Activated CD8-positive, alpha-beta memory T cell treated with anti-CD3 and anti-CD28 coated beads for 4 hours (primary cell): ENCODE measurements around the gene C8A.

Experiments used
- DNase-seq, 2 donors: peaks; one replicate each; pipeline ENCODE4 v3.0.0-alpha.2; 2020; ENCODE audit warnings: low read depth in 2 of 2

The C8A gene

DNA sequence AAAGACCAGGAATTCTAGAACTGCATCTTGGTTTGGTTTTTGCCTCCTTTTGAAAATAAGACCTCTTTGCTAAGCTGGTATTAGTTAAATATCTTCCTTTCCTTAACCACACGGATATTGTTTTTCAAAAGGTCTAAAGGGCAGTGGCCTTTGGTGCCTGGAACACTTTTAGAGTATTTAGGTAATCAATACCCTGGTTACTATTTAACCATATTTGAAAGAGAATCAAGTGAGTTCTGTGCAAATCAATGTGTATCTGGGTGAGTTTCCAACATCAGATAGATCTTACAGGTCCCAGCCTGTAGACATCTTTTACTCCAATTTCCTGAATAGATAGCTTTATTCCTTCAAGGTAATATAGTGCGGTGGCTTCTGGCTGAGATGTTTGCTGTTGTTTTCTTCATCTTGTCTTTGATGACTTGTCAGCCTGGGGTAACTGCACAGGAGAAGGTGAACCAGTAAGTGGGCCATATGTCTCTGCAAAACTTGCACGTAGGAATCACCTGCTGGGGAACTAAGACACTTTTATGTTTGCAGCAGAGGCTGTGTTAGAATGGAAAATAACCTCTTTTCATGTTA, at the start of gene C8A:
Gene C8A, plus strand, starts transcription at position 277 of the 579 bp plus-strand sequence. Its CDS starts 105 bp downstream, at position 382.
- no peak for DNase-seq

GRCh38 chr1:56806804-56807203, 47.8 kb upstream of the C8A start:
- no peak for DNase-seq

- no peak for DNase-seq
These were observed 46.2 kb upstream of the C8A start for GRCh38 chr1:56808410-56808809.

- no peak for DNase-seq
These were observed 43.3 kb upstream of the C8A start for GRCh38 chr1:56811331-56811730.

DNA sequence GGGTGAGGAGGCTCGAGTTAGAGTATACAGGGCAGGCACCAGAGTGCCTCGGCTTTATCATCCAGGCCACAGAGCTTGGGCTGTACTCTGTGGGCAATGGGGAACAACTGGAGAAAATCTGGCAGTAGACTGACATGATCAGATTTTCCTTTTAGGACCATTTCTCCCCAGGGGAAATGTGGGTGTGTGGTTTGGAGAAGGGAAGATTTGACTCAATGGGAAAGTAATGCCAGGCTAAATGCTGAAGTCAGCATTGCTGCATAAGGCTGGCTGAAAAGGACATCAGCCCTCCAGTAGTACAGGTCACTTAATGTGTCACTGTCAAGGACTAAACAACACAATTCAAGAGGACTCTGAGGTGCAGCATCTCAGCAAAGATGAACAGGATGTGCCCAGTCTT, 40.4 kb upstream of the C8A start:
- DNase-seq, result no peak

DNA sequence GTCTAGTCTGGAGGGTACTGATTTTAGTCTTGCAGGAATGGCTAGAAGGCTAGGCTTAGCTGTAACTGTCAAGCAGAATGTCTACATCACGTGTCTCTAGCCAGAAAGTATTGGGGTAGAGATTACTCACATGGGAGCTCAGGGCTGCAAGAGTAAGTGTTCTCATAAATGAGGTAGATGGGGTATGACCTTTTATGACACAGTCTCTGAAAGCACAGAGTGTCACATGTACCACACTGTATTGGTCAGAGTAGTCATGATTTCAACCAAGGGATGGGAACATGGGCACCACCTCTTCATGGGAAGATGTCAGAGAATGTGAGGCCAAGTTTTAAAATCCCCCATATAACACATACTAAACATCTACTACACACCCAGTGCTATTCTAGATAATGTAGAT, 38.3 kb upstream of the C8A start:
- DNase-seq, result no peak

DNA sequence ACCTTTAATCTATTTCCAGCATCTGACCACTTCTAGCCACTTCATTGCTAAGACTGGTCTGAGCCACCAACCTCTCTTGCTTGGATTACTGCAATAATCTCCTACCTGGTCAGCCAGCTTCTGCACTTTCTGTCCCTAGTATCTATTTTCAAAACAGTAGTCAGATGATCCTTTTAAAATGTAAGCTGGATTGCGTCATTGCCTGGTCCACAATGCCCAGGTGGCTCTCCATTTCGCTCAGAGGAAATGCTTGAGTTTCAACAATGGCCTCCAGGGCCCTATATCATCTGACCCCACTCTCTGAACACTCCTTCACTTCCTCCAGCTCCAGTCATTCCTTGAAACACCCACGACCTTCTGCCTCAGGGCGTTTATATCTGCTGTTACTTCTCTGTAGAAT, 37.7 kb upstream of the C8A start:
- DNase-seq, result no peak

- DNase-seq, result no peak
These were observed 36.7 kb upstream of the C8A start for GRCh38 chr1:56817716-56818463.

GRCh38 chr1:56819387-56819899, 35.2 kb upstream of the C8A start, which contains the start of gene FYB2:
TSS of gene FYB2 (minus strand) at chr1:56819404. CDS start at chr1:56819290, 114 bp downstream.
- DNase-seq, result no peak

DNA sequence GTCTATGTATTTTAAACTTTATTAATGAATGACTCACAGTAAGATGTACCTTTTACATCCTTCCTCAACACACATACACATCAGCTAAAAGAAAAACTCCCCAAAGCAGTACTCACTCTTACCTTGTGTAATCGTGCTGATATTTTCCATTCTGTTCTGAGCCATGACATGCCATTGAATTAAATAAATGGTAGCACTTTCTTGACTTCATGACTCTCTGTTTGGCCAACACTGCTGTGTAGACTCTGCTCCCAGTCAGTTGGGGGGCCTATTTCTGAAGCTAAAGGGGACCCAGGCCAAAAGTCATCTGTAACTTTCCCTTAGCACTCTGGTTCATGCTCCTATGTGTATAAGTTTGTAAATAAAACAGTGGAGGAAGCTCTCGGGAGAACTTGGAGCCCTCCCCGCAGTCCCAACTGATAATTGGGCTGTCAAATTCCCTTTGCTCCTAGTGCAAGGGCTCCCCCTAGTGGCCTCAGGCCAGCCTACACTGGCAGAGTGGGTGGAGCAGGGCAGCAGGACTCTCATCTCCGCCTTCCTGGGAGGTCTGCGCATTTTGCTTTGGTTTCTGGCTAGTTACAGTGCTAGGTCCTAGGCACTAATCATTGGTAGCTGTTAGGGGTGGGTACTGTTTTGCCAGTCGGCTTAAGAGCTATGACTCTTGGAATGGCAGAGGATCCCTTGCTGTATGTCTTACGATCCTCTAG, 33.7 kb upstream of the C8A start:
- DNase-seq, result peak; percentile 4 to 17

- DNase-seq, result no peak
These were observed 33.2 kb upstream of the C8A start for GRCh38 chr1:56821462-56821797.

DNA sequence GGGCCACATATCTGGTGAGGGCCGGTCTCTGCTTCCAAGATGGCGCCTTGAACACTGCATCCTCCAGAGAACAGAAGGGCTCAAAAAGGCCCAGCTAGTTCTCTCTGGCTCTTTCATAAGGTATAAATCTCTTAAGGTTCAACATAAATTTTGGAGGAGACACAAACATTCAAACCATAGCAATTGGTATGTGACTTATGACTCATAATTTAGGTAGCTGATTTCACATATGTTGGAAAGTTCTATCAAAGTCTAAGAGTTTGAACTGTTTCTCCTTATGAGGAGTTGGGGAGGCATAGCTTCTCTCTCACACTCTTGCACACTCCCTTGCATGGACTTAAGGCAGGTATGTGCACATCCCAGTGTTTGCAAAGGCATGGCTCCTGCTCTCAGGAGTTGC, 30.3 kb upstream of the C8A start:
- no peak for DNase-seq

- DNase-seq, result no peak
These were observed 29.7 kb upstream of the C8A start for GRCh38 chr1:56824938-56825337.

DNA sequence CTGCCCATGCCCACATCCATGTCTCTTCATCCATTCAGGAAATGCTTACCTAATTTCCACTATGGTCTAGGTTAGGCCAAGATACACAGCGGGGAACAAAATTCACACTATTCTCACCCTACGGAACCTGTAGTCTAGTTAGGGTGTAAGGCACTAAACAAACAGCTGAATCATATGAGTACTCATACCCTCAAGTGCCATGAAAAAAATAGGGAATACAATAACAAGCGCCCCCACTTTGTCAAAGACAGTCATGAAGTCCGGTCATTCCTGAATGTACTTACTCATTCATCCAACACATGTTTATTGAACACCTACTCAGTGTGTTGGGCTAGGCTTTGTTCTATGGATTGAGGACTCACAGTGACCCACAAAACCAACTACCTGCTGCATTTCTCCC, 29.2 kb upstream of the C8A start:
- no peak for DNase-seq

DNA sequence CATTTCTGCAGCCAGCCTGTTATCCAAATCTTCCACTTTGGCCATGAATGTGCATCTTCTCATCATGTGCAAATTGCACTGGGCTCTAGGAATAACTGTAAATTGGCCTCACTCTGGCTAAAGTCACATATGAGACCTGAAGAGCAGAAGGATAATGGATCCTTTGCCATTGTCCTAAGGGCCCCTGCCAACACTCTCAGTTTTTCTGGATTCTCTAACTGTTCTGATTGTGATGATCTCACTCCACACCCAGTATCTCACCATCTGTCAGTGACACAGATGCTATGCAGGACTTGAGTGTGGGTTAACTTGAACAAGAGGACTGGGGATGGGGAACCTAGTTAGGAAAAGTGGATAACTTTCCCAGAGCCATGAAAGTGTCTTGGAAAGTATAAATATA, 26.9 kb upstream of the C8A start:
- DNase-seq, result no peak

DNA sequence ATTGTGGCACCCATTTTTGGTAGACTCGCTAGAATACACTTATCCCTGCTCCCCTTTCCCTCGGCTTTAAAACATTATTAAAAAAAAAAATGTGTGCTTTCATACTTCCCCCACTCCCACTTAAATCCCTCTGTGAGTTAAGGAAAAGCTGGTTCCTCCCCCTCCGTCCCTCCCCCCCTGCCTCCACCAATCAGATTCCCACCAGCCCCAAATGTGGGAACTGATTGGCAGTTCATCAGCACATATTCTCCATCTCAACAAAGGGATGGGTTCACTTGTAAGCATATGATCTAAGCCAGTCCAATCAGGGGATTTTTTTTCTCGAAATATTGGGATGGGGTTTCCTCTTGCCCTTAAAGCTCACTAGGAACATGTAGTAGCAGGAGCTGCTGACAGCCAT, 24.5 kb upstream of the C8A start:
- no peak for DNase-seq

DNA sequence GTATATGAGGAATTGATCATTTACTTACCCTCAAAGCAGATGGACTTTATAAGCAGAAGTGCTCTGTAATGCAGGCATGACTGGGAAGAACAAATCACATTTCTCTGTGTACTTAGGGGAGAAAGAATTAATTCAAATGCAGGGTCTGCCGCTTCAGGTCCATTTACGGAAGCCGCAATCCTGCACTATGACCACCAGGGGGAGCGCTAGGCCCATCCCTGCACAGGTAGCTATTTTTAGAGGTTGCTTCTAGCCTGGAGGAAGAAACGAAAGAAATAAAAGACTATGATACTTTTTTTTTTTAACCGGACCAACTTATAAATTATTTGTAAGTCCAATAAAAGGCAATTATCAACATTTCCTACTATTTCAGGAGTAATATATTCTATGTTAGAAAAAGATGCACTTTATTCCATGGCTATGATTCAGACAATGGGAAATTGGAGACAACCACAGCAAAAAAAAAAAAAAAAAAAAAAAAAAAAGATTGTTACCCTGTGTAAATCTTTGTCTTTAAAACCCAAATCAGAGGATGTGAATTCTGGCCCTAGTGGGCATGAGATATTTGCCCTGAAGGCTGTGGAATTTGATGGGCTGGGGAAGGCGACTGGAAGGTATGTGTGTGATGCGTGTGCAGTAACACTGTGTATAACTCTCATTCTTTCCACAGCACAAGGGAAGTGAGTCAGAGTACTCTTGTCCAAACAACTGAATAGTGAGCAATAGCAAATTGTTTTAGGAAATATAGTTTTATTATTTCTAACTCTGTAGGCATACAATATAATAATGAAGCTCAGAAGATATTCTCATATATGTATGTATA, 22.5 kb upstream of the C8A start:
- DNase-seq, result peak; percentile 27 to 36

DNA sequence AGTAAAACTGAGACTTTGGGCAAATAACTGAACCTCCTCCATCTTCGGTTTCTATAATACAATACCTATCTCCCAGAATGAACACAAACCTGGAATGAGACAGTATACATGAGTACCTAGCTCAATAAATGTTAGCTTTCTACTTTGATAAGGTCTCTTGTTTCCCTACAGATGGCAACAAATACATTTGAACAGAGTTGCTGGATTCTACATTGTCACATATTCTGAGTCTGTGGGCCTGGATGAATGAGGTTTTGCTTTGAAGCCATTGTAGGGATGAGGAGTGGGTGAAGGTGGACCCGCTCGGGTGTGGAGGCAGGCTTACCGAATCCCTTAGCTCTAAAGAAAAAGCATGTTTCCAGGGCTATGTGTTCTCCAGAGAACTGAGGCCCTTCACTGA, 21.5 kb upstream of the C8A start:
- no peak for DNase-seq

GRCh38 chr1:56834137-56834900, 20.3 kb upstream of the C8A start:
- DNase-seq, result no peak

DNA sequence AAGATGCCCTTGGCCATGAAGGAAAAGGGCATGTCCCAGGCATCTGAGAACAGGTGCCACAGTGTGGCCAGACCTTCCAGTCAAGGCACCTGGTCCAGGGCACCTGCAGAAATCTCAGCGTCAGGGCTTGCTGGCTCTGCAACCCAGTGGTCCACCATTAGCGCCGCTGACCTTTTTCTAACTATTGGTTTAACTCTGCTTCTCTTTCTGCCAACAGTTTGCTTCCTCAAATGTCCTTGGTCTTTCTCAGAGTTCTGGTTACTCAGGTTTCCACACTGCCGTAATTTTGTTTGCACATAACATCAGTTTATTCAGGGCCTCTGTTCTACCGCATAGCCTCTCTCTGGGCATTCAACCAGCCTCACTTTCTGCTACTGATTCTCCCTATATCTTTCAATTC, 18.9 kb upstream of the C8A start:
- DNase-seq, result no peak

DNA sequence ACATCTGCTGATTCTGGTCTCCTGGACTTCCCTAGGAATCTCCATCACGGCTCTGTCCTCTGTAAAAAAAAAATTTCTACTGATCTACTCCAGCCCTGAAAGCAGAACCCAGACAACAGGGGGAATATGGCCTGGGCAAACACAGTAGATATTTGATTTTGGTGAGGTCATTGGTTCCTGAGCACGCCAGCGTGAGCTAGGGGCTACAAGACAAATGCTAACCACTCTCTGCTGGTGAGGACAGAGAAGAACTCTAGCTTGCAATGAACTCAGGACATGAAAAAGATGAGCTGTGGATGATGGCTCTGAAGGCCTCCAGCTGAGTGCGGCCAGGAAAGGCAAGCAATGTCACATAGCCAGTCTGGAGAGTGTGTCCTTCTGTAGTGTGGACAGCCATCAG, 18.2 kb upstream of the C8A start:
- no peak for DNase-seq
